Adrenal gland (tissue), 5 donors: ENCODE results near the gene SNAPC4.

Experiments
- CTCF ChIP-seq, 6 experiments: fragments of 450-650 bp in 4 of 6; fragments of 200-600 bp in 2 of 6; sonication (generic) in 1 of 6; IDR thresholded peaks; 1 replicate in 5 of 6; 2 replicates in 1 of 6; pipeline versions ENCODE4 v1.5.1 to v1.8.0; 2016 to 2021; ENCODE audit warnings: antibody characterized with exemption in 6 of 6, mild to moderate bottlenecking in 2 of 6, moderate library complexity in 1 of 6
- POLR2A ChIP-seq, 2 donors: fragments of 450-650 bp; IDR thresholded peaks; one replicate each; pipeline ENCODE4 v1.6.1; 2017; ENCODE audit warnings: antibody characterized with exemption in 2 of 2, mild to moderate bottlenecking in 2 of 2, moderate library complexity in 1 of 2
- donor health status: DM: no; HTN: no; CAD: no.

GRCh38 chr9:136381966-136382513 lies 17.9 kb downstream of the SNAPC4 start:
- no peak for TF ChIP-seq CTCF (IDR thresholded peaks at IDR 0.05)
- no peak for TF ChIP-seq POLR2A (IDR thresholded peaks at IDR 0.05)
